Neural cell (in vitro differentiated cells): ENCODE results near the gene JDP2. TPM values are rescaled to one million over a fixed set of nuclear protein-coding genes. Genes with fewer than 3 reads are reported as not detected.

Experiments used
- H2AFZ ChIP-seq: fragments of 200-600, 300-800 bp; sonication (generic), shearing (Covaris generic); 2 replicates; pipeline ENCODE4 v1.6.0; 2014; ENCODE audit warnings: low read depth, mild to moderate bottlenecking, antibody characterized with exemption, low read length, moderate library complexity
- H3F3A ChIP-seq: fragments of 200-600 bp; shearing (Covaris generic); 2 replicates; pipeline ENCODE4 v1.6.1; 2016; ENCODE audit warnings: mild to moderate bottlenecking, moderate library complexity, mixed read lengths, antibody characterized with exemption, low read length; ENCODE audit not compliant: insufficient read depth, poor library complexity, severe bottlenecking
- H3K27ac ChIP-seq: fragments of 200-600, 300-800 bp; sonication (generic), shearing (Covaris generic); 2 replicates; pipeline ENCODE4 v1.5.1; 2014; ENCODE audit warnings: mild to moderate bottlenecking, low read length, moderate library complexity
- H3K27me3 ChIP-seq: fragments of 300-800, 200-600 bp; sonication (generic), shearing (Covaris generic); 2 replicates; pipeline ENCODE4 v1.6.0; 2014; ENCODE audit warnings: mild to moderate bottlenecking, low read depth, low read length, moderate library complexity; ENCODE audit not compliant: insufficient read depth
- H3K36me3 ChIP-seq: fragments of 300-800, 200-600 bp; sonication (generic), shearing (Covaris generic); 2 replicates; pipeline ENCODE4 v1.5.1; 2014; ENCODE audit warnings: mild to moderate bottlenecking, antibody characterized with exemption, low read length, moderate library complexity; ENCODE audit not compliant: insufficient read depth
- H3K4me2 ChIP-seq: fragments of 300-800, 200-600 bp; sonication (generic), shearing (Covaris generic); 2 replicates; pipeline ENCODE4 v1.6.0; 2014; ENCODE audit warnings: mild to moderate bottlenecking, low read length
- H3K4me3 ChIP-seq: fragments of 300-800, 200-600 bp; sonication (generic), shearing (Covaris generic); 2 replicates; pipeline ENCODE4 v1.5.1; 2014; ENCODE audit warnings: mild to moderate bottlenecking, low read length, moderate library complexity
- H3K79me2 ChIP-seq: fragments of 200-600 bp; shearing (Covaris generic); replicated peaks from 2 replicates; pipeline ENCODE4 v1.6.0; 2014; ENCODE audit warnings: mild to moderate bottlenecking, low read length, moderate library complexity; ENCODE audit not compliant: insufficient read depth
- H3K9ac ChIP-seq: fragments of 300-800, 200-600 bp; sonication (generic), shearing (Covaris generic); 2 replicates; pipeline ENCODE4 v1.6.1; 2016; ENCODE audit warnings: mild to moderate bottlenecking, low read length, mixed read lengths
- H3K9me2 ChIP-seq: fragments of 200-600 bp; shearing (Covaris generic); 2 replicates; pipeline ENCODE4 v1.6.1; 2016; ENCODE audit warnings: mild to moderate bottlenecking, low read length, mixed read lengths; ENCODE audit not compliant: insufficient read depth
- H3K9me3 ChIP-seq: fragments of 200-600, 300-800 bp; sonication (generic), shearing (Covaris generic); 2 replicates; pipeline ENCODE4 v1.6.1; 2016; ENCODE audit warnings: mild to moderate bottlenecking, mixed run types, low read length, moderate library complexity, mixed read lengths
- H4K20me1 ChIP-seq: fragments of 200-600 bp; shearing (Covaris generic); 2 replicates; pipeline ENCODE4 v1.6.1; 2016; ENCODE audit warnings: mild to moderate bottlenecking, mixed run types; ENCODE audit not compliant: insufficient read depth
- CTCF ChIP-seq: fragments of 450-650 bp; IDR thresholded peaks from 2 replicates; pipeline ENCODE4 v1.5.1; 2014; ENCODE audit warnings: antibody characterized with exemption, mild to moderate bottlenecking, moderate library complexity; ENCODE audit not compliant: poor library complexity, severe bottlenecking
- EP300 ChIP-seq: fragments of 450-650 bp; conservative IDR thresholded peaks from 2 replicates; pipeline ENCODE4 v1.6.1; 2014; ENCODE audit warnings: antibody characterized with exemption, mild to moderate bottlenecking, moderate library complexity; ENCODE audit not compliant: poor library complexity, severe bottlenecking
- EZH2 ChIP-seq: fragments of 200-600, 300-800 bp; shearing (Covaris generic), sonication (generic); IDR thresholded peaks from 2 replicates; pipeline ENCODE4 v1.6.1; 2014; ENCODE audit warnings: antibody characterized with exemption, low read length, borderline replicate concordance, mild to moderate bottlenecking; ENCODE audit not compliant: insufficient read depth, poor library complexity, severe bottlenecking
- MXI1 ChIP-seq: fragments of 450-650 bp; conservative IDR thresholded peaks from 2 replicates; pipeline ENCODE4 v1.6.1; 2014; ENCODE audit warnings: antibody characterized with exemption, mild to moderate bottlenecking; ENCODE audit not compliant: poor library complexity, severe bottlenecking
- POLR2AphosphoS5 ChIP-seq: IDR thresholded peaks from 2 replicates; pipeline ENCODE4 v1.6.1; 2012
- RAD21 ChIP-seq: fragments of 450-650 bp; conservative IDR thresholded peaks from 2 replicates; pipeline ENCODE4 v1.6.1; 2014; ENCODE audit warnings: antibody characterized with exemption, mild to moderate bottlenecking, moderate library complexity
- REST ChIP-seq: IDR thresholded peaks from 2 replicates; pipeline ENCODE4 v1.6.1; 2012; ENCODE audit warnings: borderline replicate concordance
- SMC3 ChIP-seq: fragments of 450-650 bp; conservative IDR thresholded peaks from 2 replicates; pipeline ENCODE4 v1.6.1; 2014; ENCODE audit warnings: antibody characterized with exemption, mild to moderate bottlenecking, moderate library complexity; ENCODE audit not compliant: poor library complexity
- TAF1 ChIP-seq: IDR thresholded peaks from 2 replicates; pipeline ENCODE4 v1.6.1; 2012; ENCODE audit warnings: low read depth
- polyA plus RNA-seq: library from polyadenylated mRNA; depleted of rRNA; stranded (reverse); fragments of >200 nt; gene quantifications from 2 replicates; pipeline ENCODE4 v1.2.3, GENCODE V29; 2014

Gene JDP2
- polyA plus RNA-seq, 1 donor from 2014 or later: 20.3 TPM

- Histone ChIP-seq H3K9ac (no peak overlapping the region), H3K4me2 (no peak overlapping the region), H3K9me3 (no peaks in the 10 kb centered on the region), H3K79me2 (no peaks in the 10 kb centered on the region), H3K27ac (no peak overlapping the region), H3K4me3 (no peak overlapping the region), H4K20me1 (no peaks in the 10 kb centered on the region), H3F3A (no peaks in the 10 kb centered on the region), H3K9me2 (no peaks in the 10 kb centered on the region), H3K27me3 (no peaks in the 10 kb centered on the region), H3K36me3 (no peaks in the 10 kb centered on the region), H2AFZ (no peak overlapping the region)
- no peak for TF ChIP-seq EZH2
- TF ChIP-seq SMC3: no peak
- no peak for TF ChIP-seq TAF1
- TF ChIP-seq CTCF: no peak
- no peak for TF ChIP-seq MXI1
- no peak for TF ChIP-seq REST
- no peak for TF ChIP-seq RAD21
- TF ChIP-seq POLR2AphosphoS5: no peak
- TF ChIP-seq EP300: no peak
Measured at GRCh38 chr14:75518625-75519024, 90.8 kb downstream of the JDP2 start.

- Histone ChIP-seq H2AFZ (no peak overlapping the region), H3F3A (no peaks in the 10 kb centered on the region), H3K9ac (no peak overlapping the region), H3K36me3 (no peaks in the 10 kb centered on the region), H3K9me3 (no peaks in the 10 kb centered on the region), H3K79me2 (no peaks in the 10 kb centered on the region), H3K9me2 (no peaks in the 10 kb centered on the region), H3K27ac (no peak overlapping the region), H3K4me3 (no peak overlapping the region), H3K4me2 (no peak overlapping the region), H3K27me3 (no peaks in the 10 kb centered on the region), H4K20me1 (no peaks in the 10 kb centered on the region)
- TF ChIP-seq SMC3 (no peak), POLR2AphosphoS5 (no peak), TAF1 (no peak), REST (no peak), CTCF (no peak), MXI1 (no peak), RAD21 (no peak), EP300 (no peak), EZH2 (no peak)
Measured at GRCh38 chr14:75519394-75519793, 91.6 kb downstream of the JDP2 start.
